MM.1S (cell line): ENCODE data around the gene TMEM263.

Source experiments
- DNase-seq: peaks from one replicate; pipeline ENCODE4 v3.0.0-alpha.2; 2015
- H2AFZ ChIP-seq: fragments of 300-600 bp; sonication (generic); 2 replicates; pipeline ENCODE4 v1.6.0; 2016; ENCODE audit warnings: antibody characterized with exemption, low read length
- H3F3A ChIP-seq: fragments of 300-600 bp; sonication (generic); 2 replicates; pipeline ENCODE4 v1.6.1; 2016; ENCODE audit warnings: mild to moderate bottlenecking, antibody characterized with exemption, low read length, moderate library complexity, mixed read lengths; ENCODE audit not compliant: insufficient read depth
- H3K27ac ChIP-seq: fragments of 300-600 bp; sonication (generic); 2 replicates; pipeline ENCODE4 v1.5.1; 2016; ENCODE audit warnings: mild to moderate bottlenecking, low read length
- H3K27me3 ChIP-seq: fragments of 300-600 bp; sonication (generic); replicated peaks from 2 replicates; pipeline ENCODE4 v1.6.0; 2016; ENCODE audit warnings: low read length; ENCODE audit not compliant: insufficient read depth
- H3K36me3 ChIP-seq: fragments of 300-600 bp; sonication (generic); replicated peaks from 2 replicates; pipeline ENCODE4 v1.6.1; 2016; ENCODE audit warnings: mild to moderate bottlenecking, low read length, mixed read lengths; ENCODE audit not compliant: insufficient read depth
- H3K4me1 ChIP-seq: fragments of 300-600 bp; sonication (generic); 2 replicates; pipeline ENCODE4 v1.6.1; 2016; ENCODE audit warnings: low read length, mixed read lengths
- H3K4me2 ChIP-seq: fragments of 300-600 bp; sonication (generic); 2 replicates; pipeline ENCODE4 v1.6.0; 2016; ENCODE audit warnings: low read depth, low read length
- H3K4me3 ChIP-seq: fragments of 300-600 bp; sonication (generic); 2 replicates; pipeline ENCODE4 v1.5.1; 2016; ENCODE audit warnings: low read length, mixed read lengths
- H3K79me2 ChIP-seq: fragments of 300-600 bp; sonication (generic); 2 replicates; pipeline ENCODE4 v1.6.1; 2016; ENCODE audit warnings: mixed run types, low read length, mixed read lengths
- H3K9ac ChIP-seq: fragments of 300-600 bp; sonication (generic); 2 replicates; pipeline ENCODE4 v1.6.1; 2016; ENCODE audit warnings: low read length, mixed read lengths
- H3K9me2 ChIP-seq: fragments of 300-600 bp; sonication (generic); replicated peaks from 2 replicates; pipeline ENCODE4 v1.6.1; 2016; ENCODE audit warnings: mild to moderate bottlenecking, low read length, mixed read lengths; ENCODE audit not compliant: insufficient read depth
- H3K9me3 ChIP-seq: fragments of 300-600 bp; sonication (generic); replicated peaks from 2 replicates; pipeline ENCODE4 v1.6.1; 2016; ENCODE audit warnings: mild to moderate bottlenecking, low read length, mixed read lengths; ENCODE audit not compliant: insufficient read depth
- H4K20me1 ChIP-seq: fragments of 300-600 bp; sonication (generic); 2 replicates; pipeline ENCODE4 v1.6.1; 2016; ENCODE audit warnings: mild to moderate bottlenecking, low read length, moderate library complexity, mixed read lengths; ENCODE audit not compliant: insufficient read depth
- CTCF ChIP-seq: fragments of 300-600 bp; sonication (generic); IDR thresholded peaks from 2 replicates; pipeline ENCODE4 v1.5.1; 2016; ENCODE audit warnings: antibody characterized with exemption, low read length, mixed read lengths
- EZH2 ChIP-seq: fragments of 300-600 bp; sonication (generic); optimal IDR thresholded peaks from 2 replicates; pipeline ENCODE3; 2017; ENCODE audit warnings: low read depth, mild to moderate bottlenecking, antibody characterized with exemption, low read length, mixed read lengths
- EZH2phosphoT487 ChIP-seq: fragments of 300-600 bp; sonication (generic); IDR thresholded peaks from 2 replicates; pipeline ENCODE4 v1.6.1; 2018; ENCODE audit warnings: antibody characterized with exemption, low read length

TMEM263 gene

DNA sequence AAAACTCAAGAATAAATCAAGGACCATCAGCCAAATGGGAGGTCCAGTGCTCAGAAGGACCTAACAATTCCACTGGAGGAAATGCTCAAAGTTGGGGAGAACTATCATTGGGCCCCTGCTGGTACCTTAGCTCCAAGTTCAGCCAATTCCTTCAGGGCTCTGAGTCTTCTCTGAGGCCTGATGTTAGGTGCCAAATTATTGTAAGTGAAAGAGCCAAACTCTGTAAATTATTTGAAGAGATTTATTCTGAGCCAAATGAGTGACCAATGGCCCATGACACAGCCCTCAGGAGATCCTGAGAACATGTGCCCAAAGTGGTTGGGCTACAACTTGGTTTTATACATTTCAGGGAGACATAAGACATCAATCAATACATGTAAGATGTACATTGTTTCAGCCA, 8.2 kb upstream of the TMEM263 start:
- Histone ChIP-seq H3K27me3 (no peaks in the 10 kb centered on the region), H3F3A (no peaks in the 10 kb centered on the region), H3K9me2 (no peaks in the 10 kb centered on the region), H3K4me3 (no peak overlapping the region), H3K4me1 (no peaks in the 10 kb centered on the region), H3K9ac (no peak overlapping the region), H4K20me1 (no peaks in the 10 kb centered on the region), H2AFZ (no peak overlapping the region), H3K79me2 (no peaks in the 10 kb centered on the region), H3K4me2 (no peak overlapping the region), H3K9me3 (no peaks in the 10 kb centered on the region), H3K36me3 (no peaks in the 10 kb centered on the region), H3K27ac (no peak overlapping the region)
- TF ChIP-seq EZH2phosphoT487 (no peak), EZH2 (no peak), CTCF (no peak)
- no peak for DNase-seq

GRCh38 chr12:106950591-106950990, 5.1 kb upstream of the TMEM263 start:
- H3K36me3 ChIP-seq: no peaks in the 10 kb centered on the region
- TF ChIP-seq EZH2 (no peak), CTCF (no peak)
- no peak overlapping the region for H3K4me2 ChIP-seq
- H3K4me3 ChIP-seq: no peak overlapping the region
- H3K9me2 ChIP-seq: no peaks in the 10 kb centered on the region
- H3K9ac ChIP-seq: no peak overlapping the region
- H3K9me3 ChIP-seq: no peaks in the 10 kb centered on the region
- no peaks in the 10 kb centered on the region for H4K20me1 ChIP-seq
- H2AFZ ChIP-seq: no peak overlapping the region
- H3K27ac ChIP-seq: no peak overlapping the region
- H3K4me1 ChIP-seq: no peaks in the 10 kb centered on the region
- no peaks in the 10 kb centered on the region for H3K79me2 ChIP-seq
- DNase-seq: no peak
- H3F3A ChIP-seq: no peaks in the 10 kb centered on the region
- H3K27me3 ChIP-seq: no peaks in the 10 kb centered on the region

DNA sequence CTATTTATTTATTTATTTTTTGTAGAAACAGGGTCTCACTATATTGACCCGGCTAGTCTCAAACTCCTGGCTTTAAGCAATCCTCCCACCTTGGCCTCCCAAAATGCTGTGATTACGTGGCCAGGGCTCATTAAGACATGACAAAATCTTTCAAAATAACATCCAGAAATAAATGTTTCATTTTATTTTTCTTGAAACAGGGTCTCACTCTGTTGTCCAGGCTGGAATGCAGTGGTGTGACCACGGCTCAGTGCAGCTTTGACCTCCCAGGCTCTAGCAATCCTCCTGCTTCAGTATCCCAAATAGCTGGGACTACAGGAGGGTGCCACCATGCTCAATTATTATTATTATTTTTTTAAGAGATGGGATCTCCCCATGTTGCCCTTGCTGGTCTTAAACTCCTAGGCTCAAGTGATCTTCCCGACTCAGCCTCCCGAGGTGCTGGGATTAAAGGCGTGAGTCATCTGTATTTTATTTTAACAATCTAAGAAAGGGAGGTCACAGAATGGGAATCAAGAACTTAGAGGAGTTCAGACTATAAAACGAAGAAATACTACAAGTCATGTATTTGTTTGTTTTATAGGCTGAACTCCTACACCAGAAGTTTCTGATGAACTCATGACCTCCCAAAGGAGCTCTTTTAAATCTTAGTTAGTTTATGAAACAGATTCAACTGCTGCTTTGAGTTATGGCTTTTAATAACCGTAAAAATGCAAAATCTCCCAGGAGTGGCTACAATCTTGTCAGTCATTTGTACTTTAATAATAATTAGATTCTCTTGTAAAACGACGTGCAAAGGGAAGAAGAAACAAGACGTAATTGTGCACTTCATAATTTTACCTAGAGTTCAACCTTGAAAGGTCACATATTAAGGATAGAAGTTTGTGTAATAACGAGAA, 2.1 kb upstream of the TMEM263 start:
- no peaks in the 10 kb centered on the region for H3K9me3 ChIP-seq
- H4K20me1 ChIP-seq: no peaks in the 10 kb centered on the region
- no peak overlapping the region for H3K27ac ChIP-seq
- H3K4me1 ChIP-seq: peaks cover 5% of the 10 kb centered on the region
- no peaks in the 10 kb centered on the region for H3K27me3 ChIP-seq
- H3F3A ChIP-seq: no peaks in the 10 kb centered on the region
- no peak overlapping the region for H2AFZ ChIP-seq
- no peaks in the 10 kb centered on the region for H3K9me2 ChIP-seq
- no peak overlapping the region for H3K9ac ChIP-seq
- H3K4me3 ChIP-seq: no peak overlapping the region
- peaks cover 10% of the 10 kb centered on the region; the same call in 1 of the 2 replicates for H3K79me2 ChIP-seq
- no peak for TF ChIP-seq CTCF
- no peak for TF ChIP-seq EZH2phosphoT487
- TF ChIP-seq EZH2: no peak
- H3K4me2 ChIP-seq: no peak overlapping the region
- DNase-seq: no peak
- H3K36me3 ChIP-seq: no peaks in the 10 kb centered on the region
